Keratinocyte (primary cell): ENCODE data around the gene PIM3. TPM values are rescaled to one million over a fixed set of nuclear protein-coding genes. Genes with fewer than 3 reads are reported as not detected.
A peak's percentile ranks its signal among the peaks of the same experiment; 100 is the strongest.

Experiments used
- DNase-seq: peaks from one replicate; pipeline ENCODE4 v3.0.0-alpha.2; 2011; ENCODE audit warnings: low read depth, missing footprints, low spot score
- FAIRE-seq: peaks from 2 replicates; lab custom pipeline; 2011; peaks lifted over from hg19 to GRCh38; lab: Jason Lieb, UNC
- H2AFZ ChIP-seq: 2 replicates; pipeline ENCODE4 v1.6.0; 2012; ENCODE audit warnings: low read length, control low read depth, inconsistent platforms; ENCODE audit not compliant: control insufficient read depth
- H3K27ac ChIP-seq: 2 replicates; pipeline ENCODE4 v1.5.1; 2011; ENCODE audit warnings: low read length; ENCODE audit not compliant: control insufficient read depth, insufficient read depth
- H3K27me3 ChIP-seq: 3 replicates; pipeline ENCODE4 v1.6.0; 2011; ENCODE audit warnings: low read length; ENCODE audit not compliant: control insufficient read depth, insufficient read depth; ENCODE audit errors: extremely low read depth
- H3K36me3 ChIP-seq, 2 experiments: 2 replicates in 1 of 2; 3 replicates in 1 of 2; pipeline ENCODE4 v1.5.1; 2011; ENCODE audit warnings: low read length in 2 of 2, mild to moderate bottlenecking in 1 of 2; ENCODE audit not compliant: control insufficient read depth in 2 of 2, insufficient read depth in 2 of 2; ENCODE audit errors: extremely low read depth in 1 of 2
- H3K4me1 ChIP-seq: 3 replicates; pipeline ENCODE4 v1.5.1; 2011; ENCODE audit warnings: low read length; ENCODE audit not compliant: control insufficient read depth, insufficient read depth; ENCODE audit errors: extremely low read depth
- H3K4me2 ChIP-seq: 3 replicates; pipeline ENCODE4 v1.6.0; 2011; ENCODE audit warnings: low read depth, low read length; ENCODE audit not compliant: control insufficient read depth, insufficient read depth; ENCODE audit errors: extremely low read depth
- H3K4me3 ChIP-seq, 3 experiments: fragments of 200-600 bp in 1 of 3; sonication (generic) in 1 of 3; 2 replicates in 2 of 3; 3 replicates in 1 of 3; pipeline ENCODE4 v1.5.1; 2011 to 2016; ENCODE audit warnings: low read length in 3 of 3, mild to moderate bottlenecking in 3 of 3, control low read depth in 2 of 3, inconsistent platforms in 1 of 3, low read depth in 1 of 3, mixed read lengths in 1 of 3, mixed run types in 1 of 3, moderate library complexity in 1 of 3; ENCODE audit not compliant: control insufficient read depth in 2 of 3, insufficient read depth in 2 of 3; ENCODE audit errors: extremely low read depth in 1 of 3
- H3K79me2 ChIP-seq: 2 replicates; pipeline ENCODE4 v1.6.0; 2012; ENCODE audit warnings: low read length; ENCODE audit not compliant: control insufficient read depth, insufficient read depth
- H3K9ac ChIP-seq: 3 replicates; pipeline ENCODE4 v1.6.0; 2011; ENCODE audit warnings: low read length; ENCODE audit not compliant: control insufficient read depth, insufficient read depth; ENCODE audit errors: extremely low read depth
- H3K9me1 ChIP-seq: 3 replicates; pipeline ENCODE4 v1.6.0; 2011; ENCODE audit warnings: low read length; ENCODE audit not compliant: control insufficient read depth, insufficient read depth; ENCODE audit errors: extremely low read depth
- H3K9me3 ChIP-seq: 2 replicates; pipeline ENCODE4 v1.5.1; 2012; ENCODE audit warnings: low read depth, low read length; ENCODE audit not compliant: control insufficient read depth
- H4K20me1 ChIP-seq: 3 replicates; pipeline ENCODE4 v1.6.0; 2011; ENCODE audit warnings: low read length; ENCODE audit not compliant: control insufficient read depth, insufficient read depth; ENCODE audit errors: extremely low read depth
- EZH2 ChIP-seq: IDR thresholded peaks from one replicate; pipeline ENCODE4 v1.6.1; 2012; ENCODE audit warnings: inconsistent platforms, mild to moderate bottlenecking, low read length, moderate library complexity
- dilution Hi-C: fragments of 300-500 bp; cut with MboI; formaldehyde crosslinking; loops from one replicate; pipeline ENCODE4 v1.7.0; 2020; ENCODE audit warnings: low sequenced_read_pairs; ENCODE audit not compliant: extremely low pct_ligation_motif_present
- polyA plus RNA-seq, 5 experiments: library from polyadenylated mRNA; depleted of rRNA in 3 of 5; stranded (reverse) in 3 of 5; stranded (forward) in 1 of 5; unstranded in 1 of 5; fragments of >200 nt; gene quantifications; 1 replicate in 1 of 5; 2 replicates in 3 of 5; 3 replicates in 1 of 5; pipeline versions ENCODE4 v1.2.1 to v1.2.3, GENCODE V29; 2011 to 2012; ENCODE audit warnings: missing spikeins in 2 of 5, low read depth in 1 of 5, low replicate concordance in 1 of 5
- TF ChIP-seq, protein P1 (sequence below), 3 experiments: IDR thresholded peaks in 1 of 3; conservative IDR thresholded peaks in 1 of 3; optimal IDR thresholded peaks in 1 of 3; 2 replicates in 2 of 3; 3 replicates in 1 of 3; pipeline versions ENCODE3 to v1.5.1; 2011; ENCODE audit warnings: low read length in 3 of 3, mild to moderate bottlenecking in 3 of 3, moderate library complexity in 2 of 3, control low read depth in 1 of 3, inconsistent platforms in 1 of 3; ENCODE audit not compliant: insufficient read depth in 2 of 3; ENCODE audit errors: extremely low read depth in 1 of 3

Gene PIM3
- polyA plus RNA-seq, 1 donor (not counting 4 experiments of a cell fraction or from before 2014, with no cell fraction given), result 3.4 TPM

- H3K9me3 ChIP-seq, result no peaks in the 10 kb centered on the region
- H3K36me3 ChIP-seq, result no peaks in the 10 kb centered on the region
- no peak overlapping the region for H3K27ac ChIP-seq
- H3K4me2 ChIP-seq, result no peak overlapping the region
- TF ChIP-seq, protein P1, sequence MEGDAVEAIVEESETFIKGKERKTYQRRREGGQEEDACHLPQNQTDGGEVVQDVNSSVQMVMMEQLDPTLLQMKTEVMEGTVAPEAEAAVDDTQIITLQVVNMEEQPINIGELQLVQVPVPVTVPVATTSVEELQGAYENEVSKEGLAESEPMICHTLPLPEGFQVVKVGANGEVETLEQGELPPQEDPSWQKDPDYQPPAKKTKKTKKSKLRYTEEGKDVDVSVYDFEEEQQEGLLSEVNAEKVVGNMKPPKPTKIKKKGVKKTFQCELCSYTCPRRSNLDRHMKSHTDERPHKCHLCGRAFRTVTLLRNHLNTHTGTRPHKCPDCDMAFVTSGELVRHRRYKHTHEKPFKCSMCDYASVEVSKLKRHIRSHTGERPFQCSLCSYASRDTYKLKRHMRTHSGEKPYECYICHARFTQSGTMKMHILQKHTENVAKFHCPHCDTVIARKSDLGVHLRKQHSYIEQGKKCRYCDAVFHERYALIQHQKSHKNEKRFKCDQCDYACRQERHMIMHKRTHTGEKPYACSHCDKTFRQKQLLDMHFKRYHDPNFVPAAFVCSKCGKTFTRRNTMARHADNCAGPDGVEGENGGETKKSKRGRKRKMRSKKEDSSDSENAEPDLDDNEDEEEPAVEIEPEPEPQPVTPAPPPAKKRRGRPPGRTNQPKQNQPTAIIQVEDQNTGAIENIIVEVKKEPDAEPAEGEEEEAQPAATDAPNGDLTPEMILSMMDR (optimal IDR thresholded peaks at IDR 0.05 in 1 of 3, IDR thresholded peaks at IDR 0.05 in 1 of 3, conservative IDR thresholded peaks at IDR 0.05 in 1 of 3; ENCODE audit: extremely low read depth in 1 of 3, insufficient read depth in 2 of 3, low read length in 3 of 3), result no peak
- TF ChIP-seq EZH2, result no peak
- no peak overlapping the region for H3K4me3 ChIP-seq
- FAIRE-seq (no peak), DNase-seq (no peak)
- H3K4me1 ChIP-seq, result peaks cover 15% of the 10 kb centered on the region
- H4K20me1 ChIP-seq, result no peaks in the 10 kb centered on the region
- H2AFZ ChIP-seq, result no peak overlapping the region
- H3K9me1 ChIP-seq, result no peaks in the 10 kb centered on the region
- dilution Hi-C loops, result no loop called here
- H3K27me3 ChIP-seq, result no peaks in the 10 kb centered on the region
- H3K79me2 ChIP-seq, result no peaks in the 10 kb centered on the region
- no peak overlapping the region for H3K9ac ChIP-seq
Observed at GRCh38 chr22:49973018-49973961, 12.7 kb downstream of the PIM3 start.

DNA sequence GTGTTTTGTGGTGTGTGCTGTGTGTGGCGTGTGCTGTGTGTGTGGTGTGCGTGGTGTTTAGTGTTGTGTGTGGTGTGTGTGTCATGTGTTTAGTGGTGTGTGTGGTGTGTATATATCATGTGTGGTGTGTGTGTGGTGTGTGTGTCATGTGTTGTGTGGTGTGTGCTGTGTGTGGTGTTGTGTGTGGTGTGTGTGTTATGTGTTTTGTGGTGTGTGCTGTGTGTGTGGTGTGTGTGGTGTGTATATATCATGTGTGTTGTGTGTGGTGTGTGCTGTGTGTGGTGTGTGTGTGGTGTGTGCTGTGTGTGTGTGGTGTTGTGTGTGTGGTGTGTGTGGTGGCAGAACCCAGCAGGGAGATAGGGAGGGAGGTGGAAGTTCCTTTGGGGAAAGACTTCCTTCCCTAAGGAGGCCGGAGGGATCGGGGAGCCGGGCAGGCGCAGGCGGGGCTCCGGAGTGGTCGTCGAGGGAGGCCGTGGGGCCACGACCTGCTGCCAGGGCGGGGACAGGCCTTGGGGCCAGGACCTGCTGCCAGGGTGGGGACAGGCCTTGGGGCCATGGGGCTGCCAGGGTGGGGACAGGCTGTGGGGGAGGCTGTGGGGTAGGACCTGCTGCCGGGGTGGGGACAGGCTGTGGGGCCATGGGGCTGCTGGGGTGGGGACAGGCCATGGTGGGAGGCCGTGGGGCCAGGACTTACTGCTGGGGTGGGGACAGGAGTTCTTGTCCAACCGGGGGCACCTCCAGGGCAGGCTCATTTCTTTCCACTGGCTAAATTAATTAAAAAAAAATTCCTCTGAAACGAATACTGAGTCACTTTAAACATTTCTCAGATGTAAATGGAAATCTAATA, 15.2 kb downstream of the PIM3 start:
- Histone ChIP-seq H2AFZ (peak overlapping the region; percentile 33), H3K9ac (no peak overlapping the region), H3K9me1 (no peaks in the 10 kb centered on the region), H4K20me1 (no peaks in the 10 kb centered on the region), H3K4me3 (no peak overlapping the region), H3K27ac (no peak overlapping the region), H3K9me3 (no peaks in the 10 kb centered on the region), H3K4me2 (no peak overlapping the region), H3K27me3 (no peaks in the 10 kb centered on the region), H3K4me1 (peaks cover 8% of the 10 kb centered on the region), H3K79me2 (no peaks in the 10 kb centered on the region), H3K36me3 (no peaks in the 10 kb centered on the region)
- FAIRE-seq (no peak), DNase-seq (no peak)
- dilution Hi-C loops, result no loop called here
- no peak for TF ChIP-seq EZH2
- TF ChIP-seq, protein P1 (optimal IDR thresholded peaks at IDR 0.05 in 1 of 3, IDR thresholded peaks at IDR 0.05 in 1 of 3, conservative IDR thresholded peaks at IDR 0.05 in 1 of 3; ENCODE audit: extremely low read depth in 1 of 3, insufficient read depth in 2 of 3, low read length in 3 of 3), result no peak
